ENCODE results near the gene RNF141.

Gene RNF141

DNA sequence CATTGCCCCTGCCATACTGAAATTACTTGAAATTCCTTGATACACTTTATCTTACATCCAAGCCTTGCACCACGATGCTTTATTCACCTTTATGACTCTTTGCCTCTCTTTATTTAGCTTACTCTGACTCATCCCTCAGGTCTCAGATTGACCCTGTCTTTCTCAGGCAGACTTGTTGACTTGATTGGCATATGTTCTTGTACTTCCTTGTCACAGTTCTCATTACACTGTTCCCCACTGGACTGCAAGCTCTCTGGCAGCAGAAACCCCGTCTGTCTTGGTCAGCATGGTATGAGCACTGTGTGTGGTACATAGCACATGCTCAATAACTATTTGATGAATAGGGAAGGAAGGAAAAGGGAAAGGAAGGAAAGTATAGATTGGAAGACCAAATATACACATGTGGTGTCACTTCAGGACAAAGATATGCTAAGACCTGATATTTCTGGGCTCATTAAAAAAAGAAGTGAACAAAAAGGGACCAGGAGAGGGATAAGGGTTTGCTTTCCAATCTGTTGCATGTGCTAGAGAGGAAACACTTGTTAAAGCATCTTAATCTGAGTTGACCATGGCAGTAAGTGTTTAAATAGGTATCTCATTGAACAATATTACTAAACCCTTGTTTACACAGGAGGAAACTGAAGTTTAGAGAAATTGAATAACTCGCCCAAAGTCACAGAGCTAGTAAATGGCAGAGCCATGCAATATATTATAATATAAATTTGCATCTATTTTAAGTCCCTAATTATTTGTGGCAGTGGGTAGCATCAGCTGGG is 20.2 kb upstream of the RNF141 start:
- no peak for DNase-seq

DNA sequence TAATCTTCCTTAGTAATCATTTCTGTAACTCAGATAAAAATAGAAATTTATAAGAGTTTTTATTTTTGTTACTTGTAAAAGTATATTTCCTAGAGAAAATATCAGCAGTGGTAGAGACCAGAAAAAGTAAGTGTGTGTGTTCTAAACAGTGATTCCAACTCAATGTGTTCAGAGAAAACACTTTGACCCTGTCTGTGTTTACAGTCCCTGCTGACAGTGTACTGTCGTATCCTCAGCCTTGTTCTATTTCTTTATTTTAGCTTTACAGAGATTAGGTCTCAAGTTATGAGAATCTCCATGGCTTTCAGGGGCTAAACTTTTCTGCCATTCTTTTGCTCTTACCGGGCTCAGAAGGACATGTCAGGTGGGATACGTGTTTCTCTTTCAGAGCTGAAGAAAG is 17.3 kb upstream of the RNF141 start:
- no peak for DNase-seq

DNA sequence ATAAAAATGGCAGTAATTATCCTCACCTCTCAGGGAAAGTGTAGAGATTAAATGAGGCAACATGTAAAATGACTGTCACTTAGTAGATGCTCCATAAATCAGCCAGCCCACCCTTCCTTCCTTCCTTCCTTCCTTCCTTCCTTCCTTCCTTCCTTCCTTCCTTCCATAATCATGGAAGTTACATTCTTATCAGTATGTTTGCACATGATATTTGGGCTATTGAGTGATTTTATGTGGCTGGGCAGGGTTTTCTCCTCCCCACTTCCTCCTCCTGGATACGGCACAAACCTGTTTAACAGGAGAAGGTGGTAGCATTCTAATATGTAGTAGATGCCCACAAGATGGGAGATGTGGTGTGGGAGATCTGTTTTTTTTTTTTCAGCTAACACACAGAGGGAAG is 15.6 kb upstream of the RNF141 start:
- no peak for DNase-seq

- DNase-seq, result no peak
Observed at GRCh38 chr11:10551845-10552352, 10.9 kb upstream of the RNF141 start.

DNA sequence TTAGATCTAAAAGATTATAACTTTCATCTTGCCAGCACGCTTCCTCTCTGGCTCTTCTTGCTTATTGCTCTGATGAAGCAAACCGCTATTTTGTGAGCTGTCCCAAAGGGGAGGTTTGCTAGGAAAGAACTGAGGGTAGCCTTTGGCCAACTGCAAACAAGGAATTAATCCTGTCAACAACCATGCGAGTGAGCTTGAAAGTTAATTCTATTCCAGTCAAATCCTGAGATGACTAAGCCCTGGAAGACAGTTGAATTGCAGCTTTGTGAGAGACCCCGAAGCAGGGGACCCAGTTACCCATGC is 10.3 kb upstream of the RNF141 start:
- no peak for DNase-seq

GRCh38 chr11:10550503-10551289 is 9.7 kb upstream of the RNF141 start:
- DNase-seq, result no peak

GRCh38 chr11:10544491-10545465 is 3.8 kb upstream of the RNF141 start:
- no peak for DNase-seq

GRCh38 chr11:10543782-10544181 is 2.8 kb upstream of the RNF141 start:
- DNase-seq, result no peak

DNA sequence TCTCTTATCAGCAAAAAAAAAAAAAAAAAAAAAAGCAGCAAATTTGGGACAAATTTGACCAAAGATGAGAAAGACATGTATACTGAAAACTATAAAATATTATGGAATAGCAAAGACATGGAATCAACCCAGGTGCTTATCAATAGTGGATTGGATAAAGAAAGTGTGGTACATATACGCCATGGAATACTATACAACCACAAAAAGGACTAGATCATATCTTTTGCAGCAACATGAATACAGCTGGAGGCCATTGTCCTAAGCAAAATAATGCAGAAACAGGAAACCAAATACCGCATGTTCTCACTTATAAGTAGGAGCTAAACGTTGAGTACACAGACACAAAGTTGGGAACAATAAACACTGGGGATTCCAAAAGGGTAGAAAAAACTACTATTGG is 1.8 kb upstream of the RNF141 start:
- no peak for DNase-seq

- DNase-seq, result no peak
Observed at GRCh38 chr11:10541561-10541930, 559 bp upstream of the RNF141 start.

GRCh38 chr11:10540546-10540914 is 457 bp downstream of the RNF141 start:
- DNase-seq, result no peak

GRCh38 chr11:10539339-10539738 is 1.6 kb downstream of the RNF141 start:
- no peak for DNase-seq

DNA sequence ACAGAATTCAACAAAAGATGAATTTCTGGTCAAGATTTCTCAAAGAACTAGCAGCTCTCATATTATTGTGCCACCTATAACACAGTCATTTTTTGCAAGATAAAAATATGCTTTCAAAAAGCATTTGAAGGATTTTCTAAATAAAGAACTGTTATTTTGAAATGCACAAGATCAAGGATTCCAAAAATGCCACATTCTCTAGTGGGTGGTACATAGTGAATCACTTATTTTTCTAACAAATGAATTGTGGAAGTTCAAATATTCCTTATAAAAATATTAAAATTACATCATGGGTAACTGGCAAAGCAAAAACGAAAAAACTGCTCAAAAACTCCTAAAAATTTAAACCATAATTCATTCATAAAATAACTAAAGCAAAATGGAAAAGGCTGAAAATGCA is 2.1 kb downstream of the RNF141 start:
- DNase-seq, result no peak

DNA sequence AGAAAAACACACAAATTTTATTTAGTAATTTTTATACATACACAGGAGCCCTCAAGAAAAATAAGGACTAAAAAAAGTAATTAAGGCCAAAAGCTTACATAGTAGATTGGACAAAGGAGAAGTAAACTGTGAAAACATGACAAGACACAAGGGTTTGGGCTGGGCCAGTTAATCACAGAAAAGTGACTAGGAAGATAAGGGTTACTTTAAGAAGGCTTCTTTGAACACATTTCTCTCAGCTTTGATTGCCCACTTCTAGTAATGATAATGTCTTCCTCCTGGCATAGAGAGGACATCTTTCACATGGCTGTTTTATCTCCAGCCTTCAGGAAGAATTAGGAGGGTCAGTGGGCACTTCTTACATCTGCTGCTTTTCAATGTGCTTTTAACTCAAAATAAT is 3.4 kb downstream of the RNF141 start:
- DNase-seq, result no peak

- no peak for DNase-seq
Observed at GRCh38 chr11:10534316-10534715, 6.7 kb downstream of the RNF141 start.

GRCh38 chr11:10533323-10533722 is 7.7 kb downstream of the RNF141 start:
- no peak for DNase-seq

DNA sequence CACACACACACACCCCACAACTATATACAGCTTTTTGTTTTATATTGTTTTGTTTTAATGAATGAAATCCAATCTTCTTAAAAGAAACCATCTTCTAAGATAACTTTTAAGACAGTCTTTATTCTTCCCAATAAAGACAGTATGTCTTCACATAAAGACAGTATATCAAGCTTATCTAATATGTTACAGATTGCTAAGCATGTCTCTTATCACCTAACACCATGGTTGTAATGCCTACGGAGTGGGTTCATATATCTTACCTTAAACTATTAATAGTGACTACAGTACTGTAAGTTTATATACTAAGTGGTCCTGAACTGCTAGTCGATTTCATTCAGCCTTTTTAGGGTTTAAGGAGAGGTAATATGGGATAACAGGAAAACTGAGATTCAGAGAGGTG is 8.5 kb downstream of the RNF141 start:
- DNase-seq, result no peak

GRCh38 chr11:10529279-10529678 is 11.7 kb downstream of the RNF141 start:
- no peak for DNase-seq

DNA sequence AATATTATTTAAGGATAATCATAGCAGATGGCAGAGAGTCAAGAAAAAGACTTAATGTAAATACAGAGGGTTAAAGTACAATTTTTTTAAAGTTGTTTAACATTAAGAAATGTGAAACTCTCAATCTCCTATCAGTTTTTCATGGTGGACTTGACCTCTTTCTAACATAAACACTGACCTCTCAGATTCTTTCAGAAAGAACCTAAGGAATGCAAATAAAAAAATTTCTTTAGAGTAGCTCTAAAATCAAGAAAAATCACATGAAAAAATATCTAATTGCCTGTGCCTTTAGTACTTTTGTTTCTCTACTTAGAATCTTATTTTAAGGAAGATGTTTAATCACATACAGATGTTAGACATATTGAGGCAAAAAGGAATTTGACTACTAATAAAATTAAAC is 12.9 kb downstream of the RNF141 start:
- no peak for DNase-seq

DNA sequence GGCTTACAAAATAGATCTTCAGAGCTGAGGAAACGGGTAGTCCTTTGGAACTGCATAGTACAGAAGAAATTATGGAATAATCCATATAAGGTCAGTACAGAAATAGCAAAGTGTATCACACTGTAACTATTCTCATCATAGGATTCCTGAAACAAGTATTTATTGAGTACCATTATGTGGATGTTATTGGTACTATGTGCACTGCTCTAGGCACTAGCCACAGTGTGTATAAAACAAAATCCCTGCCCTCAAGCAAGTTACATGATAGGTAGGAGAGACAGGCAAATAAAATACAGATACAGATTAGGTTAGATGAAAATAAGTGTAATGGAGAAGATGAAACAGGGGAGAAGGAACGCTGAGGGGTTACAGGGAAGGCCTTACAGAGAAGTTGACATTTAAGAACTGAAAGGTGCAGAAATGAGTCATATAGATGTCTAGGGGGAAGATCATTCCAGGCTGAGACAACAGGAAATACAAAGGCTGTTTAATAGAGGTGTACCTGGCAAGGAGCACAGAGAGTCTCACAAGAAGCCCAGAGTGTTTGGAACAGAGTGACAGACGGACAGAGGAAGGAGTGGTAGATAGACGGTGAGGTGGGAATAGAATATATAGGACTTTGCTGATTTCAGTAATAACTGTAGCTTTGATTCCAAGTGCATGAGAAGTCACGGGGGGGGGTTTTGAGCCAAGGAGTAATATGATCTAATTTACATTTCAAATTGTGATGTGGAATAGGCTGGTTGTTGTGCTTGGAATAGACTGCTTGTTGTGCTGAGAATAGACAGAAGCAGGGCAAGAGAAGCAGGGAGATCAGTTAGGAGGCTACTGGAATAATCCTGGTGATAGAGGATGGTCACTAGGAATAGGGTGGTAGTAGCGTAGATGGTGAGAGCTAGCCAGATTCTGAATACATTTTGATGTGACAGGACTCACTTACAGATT is 13.7 kb downstream of the RNF141 start:
- no peak for DNase-seq

- no peak for DNase-seq
Observed at GRCh38 chr11:10524471-10524870, 16.5 kb downstream of the RNF141 start.

- no peak for DNase-seq
Observed at GRCh38 chr11:10522921-10523320, 18.1 kb downstream of the RNF141 start.

All from cerebellar nuclear complex (tissue), 1 donor.